ENCODE results near the gene NCOA6. TPM values are rescaled to one million over a fixed set of nuclear protein-coding genes. Genes with fewer than 3 reads are reported as not detected.
A peak's percentile ranks its signal among the peaks of the same experiment; 100 is the strongest.

The NCOA6 gene
- polyA plus RNA-seq, 2 donors, result 12.7 to 22.5 TPM

- no peaks in the 10 kb centered on the region for H3K27me3 ChIP-seq (ENCODE audit: control insufficient read depth in 1 of 2, insufficient read depth in 2 of 2, low read length in 2 of 2)
- peak overlapping the region; percentile 12 to 81 for H3K27ac ChIP-seq (ENCODE audit: low read depth in 2 of 2, low read length in 1 of 2)
- peaks cover 0 to 17% of the 10 kb centered on the region in 2 donors for H3K4me1 ChIP-seq (ENCODE audit: control insufficient read depth in 2 of 2, insufficient read depth in 2 of 2, low read length in 1 of 2)
- no peaks in the 10 kb centered on the region for H3K9me3 ChIP-seq (ENCODE audit: control insufficient read depth in 2 of 2, insufficient read depth in 1 of 2, low read depth in 1 of 2, low read length in 1 of 2)
- H3K36me3 ChIP-seq (ENCODE audit: control insufficient read depth in 2 of 2, insufficient read depth in 2 of 2, low read length in 1 of 2), result peaks cover 8 to 19% of the 10 kb centered on the region in 2 donors
- H3K4me3 ChIP-seq (ENCODE audit: low read depth in 1 of 2, low read length in 2 of 2), result no peak overlapping the region
Measured at GRCh38 chr20:34710568-34710839, 114.9 kb downstream of the NCOA6 start.

DNA sequence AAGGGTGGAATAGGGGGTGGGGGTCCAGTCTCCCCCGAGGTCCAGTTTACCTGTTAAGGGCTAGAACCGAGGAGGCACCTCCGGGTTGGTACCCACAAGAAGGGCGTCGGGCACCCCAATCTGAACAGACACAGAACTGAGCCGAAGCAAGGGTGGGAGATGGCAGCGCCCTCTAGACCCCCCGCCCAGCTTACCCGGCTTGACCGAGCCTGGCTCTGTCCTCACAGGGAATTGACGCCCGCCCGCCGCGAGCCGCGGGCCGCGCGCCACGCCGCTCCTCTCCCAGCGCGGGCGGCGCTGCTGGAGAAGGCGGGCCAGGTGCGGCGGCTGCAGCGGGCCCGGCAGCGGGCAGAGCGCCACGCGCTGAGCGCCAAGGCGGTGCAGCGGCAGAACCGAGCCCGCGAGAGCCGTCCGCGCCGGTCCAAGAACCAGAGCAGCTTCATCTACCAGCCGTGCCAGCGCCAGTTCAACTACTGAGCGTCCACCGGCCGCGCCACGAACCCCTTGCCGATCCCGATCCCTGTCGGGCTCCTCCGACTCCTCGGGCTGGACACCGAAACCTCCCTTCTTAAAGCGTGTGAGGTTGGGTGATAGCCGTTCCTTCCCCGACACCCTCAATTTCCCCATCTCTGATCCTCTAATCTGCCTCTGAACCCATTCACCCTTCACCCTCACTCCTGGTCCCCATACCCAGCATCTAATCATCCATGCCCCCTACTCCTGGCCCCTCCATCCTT is 115.5 kb downstream of the NCOA6 start:
- Histone ChIP-seq H3K9me3 (ENCODE audit: control insufficient read depth in 2 of 2, insufficient read depth in 1 of 2, low read depth in 1 of 2, low read length in 1 of 2) (no peaks in the 10 kb centered on the region), H3K4me1 (ENCODE audit: control insufficient read depth in 2 of 2, insufficient read depth in 2 of 2, low read length in 1 of 2) (peaks cover 0 to 17% of the 10 kb centered on the region in 2 donors), H3K27me3 (ENCODE audit: control insufficient read depth in 1 of 2, insufficient read depth in 2 of 2, low read length in 2 of 2) (no peaks in the 10 kb centered on the region), H3K36me3 (ENCODE audit: control insufficient read depth in 2 of 2, insufficient read depth in 2 of 2, low read length in 1 of 2) (peaks cover 3 to 19% of the 10 kb centered on the region in 2 donors), H3K4me3 (ENCODE audit: low read depth in 1 of 2, low read length in 2 of 2) (peak overlapping the region; percentile 54 to 65), H3K27ac (ENCODE audit: low read depth in 2 of 2, low read length in 1 of 2) (peak overlapping the region; percentile 81 to 86)
- WGBS, 2 donors, result 3 to 5% methylated on average over 48 to 61 of the region's 61 CpGs

DNA sequence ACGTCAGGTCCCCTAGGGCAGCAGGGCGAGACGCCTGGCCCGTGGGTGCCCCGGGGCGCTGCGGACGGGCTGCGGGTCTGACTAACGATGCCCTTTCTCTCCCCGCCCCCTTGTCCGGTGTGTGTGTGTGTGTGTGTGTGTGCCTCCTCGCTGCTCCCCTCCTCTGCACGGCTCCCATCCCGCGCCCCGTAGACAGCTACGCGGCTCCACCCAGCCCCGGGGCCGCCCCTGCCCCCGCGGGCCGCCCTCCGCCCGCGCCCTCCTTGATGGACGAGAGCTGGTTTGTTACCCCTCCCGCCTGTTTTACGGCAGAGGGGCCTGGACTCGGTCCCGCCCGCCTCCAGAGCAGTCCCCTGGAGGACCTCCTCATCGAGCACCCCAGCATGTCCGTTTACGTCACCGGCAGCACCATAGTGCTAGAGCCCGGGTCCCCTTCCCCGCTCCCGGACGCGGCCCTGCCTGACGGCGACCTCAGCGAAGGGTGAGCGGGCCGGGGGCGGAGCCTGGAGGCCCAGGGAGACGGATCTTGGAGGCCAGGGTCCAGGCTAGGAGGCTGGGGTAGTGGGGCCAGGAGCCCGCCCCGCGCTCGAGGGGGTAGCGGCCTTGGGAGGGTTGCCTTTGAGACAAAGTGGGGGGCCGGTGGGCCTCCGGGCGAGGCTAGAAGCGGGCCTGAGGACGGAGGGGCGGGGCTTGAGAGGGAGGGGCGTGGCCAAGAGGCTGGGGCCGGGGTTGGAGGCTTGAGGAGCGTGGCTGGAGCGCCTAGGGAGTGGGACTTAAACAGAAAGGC is 116.2 kb downstream of the NCOA6 start:
- peaks cover 0 to 17% of the 10 kb centered on the region in 2 donors for H3K4me1 ChIP-seq (ENCODE audit: control insufficient read depth in 2 of 2, insufficient read depth in 2 of 2, low read length in 1 of 2)

DNA sequence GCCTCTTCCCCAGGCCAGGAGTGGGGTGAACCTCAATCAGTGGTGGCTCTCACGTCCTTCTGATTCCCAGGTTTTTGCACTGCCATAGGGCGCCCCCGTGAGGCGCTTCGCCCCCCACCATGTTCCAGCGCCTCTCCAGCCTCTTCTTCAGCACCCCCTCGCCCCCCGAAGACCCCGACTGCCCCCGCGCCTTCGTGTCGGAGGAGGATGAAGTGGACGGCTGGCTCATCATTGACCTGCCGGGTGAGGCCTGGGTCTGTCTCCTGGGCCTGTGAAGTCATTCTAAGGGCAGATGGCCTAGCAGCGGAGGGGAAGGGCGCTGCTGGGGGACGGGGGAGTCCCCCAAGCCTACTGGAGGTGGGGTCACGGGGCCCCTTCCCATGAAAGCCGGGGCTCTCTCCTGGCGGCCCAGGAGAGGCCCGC is 116.8 kb downstream of the NCOA6 start:
- Histone ChIP-seq H3K4me3 (ENCODE audit: low read depth in 1 of 2, low read length in 2 of 2) (peak overlapping the region; percentile 54 to 65), H3K27ac (ENCODE audit: low read depth in 2 of 2, low read length in 1 of 2) (peak overlapping the region; percentile 81 to 86), H3K36me3 (ENCODE audit: control insufficient read depth in 2 of 2, insufficient read depth in 2 of 2, low read length in 1 of 2) (peaks cover 0 to 12% of the 10 kb centered on the region in 2 donors), H3K9me3 (ENCODE audit: control insufficient read depth in 2 of 2, insufficient read depth in 1 of 2, low read depth in 1 of 2, low read length in 1 of 2) (no peaks in the 10 kb centered on the region), H3K4me1 (ENCODE audit: control insufficient read depth in 2 of 2, insufficient read depth in 2 of 2, low read length in 1 of 2) (peaks cover 0 to 17% of the 10 kb centered on the region in 2 donors), H3K27me3 (ENCODE audit: control insufficient read depth in 1 of 2, insufficient read depth in 2 of 2, low read length in 2 of 2) (no peaks in the 10 kb centered on the region)
- WGBS, 2 donors, result 5 to 9% methylated on average over 21 to 22 of the region's 22 CpGs

More for the DNA sequence above, 116.2 kb downstream of the NCOA6 start:
- Histone ChIP-seq H3K4me3 (ENCODE audit: low read depth in 1 of 2, low read length in 2 of 2) (peak overlapping the region; percentile 54 to 65), H3K27me3 (ENCODE audit: control insufficient read depth in 1 of 2, insufficient read depth in 2 of 2, low read length in 2 of 2) (no peaks in the 10 kb centered on the region), H3K27ac (ENCODE audit: low read depth in 2 of 2, low read length in 1 of 2) (peak overlapping the region; percentile 81 to 86), H3K36me3 (ENCODE audit: control insufficient read depth in 2 of 2, insufficient read depth in 2 of 2, low read length in 1 of 2) (peaks cover under 1 to 16% of the 10 kb centered on the region in 2 donors), H3K9me3 (ENCODE audit: control insufficient read depth in 2 of 2, insufficient read depth in 1 of 2, low read depth in 1 of 2, low read length in 1 of 2) (no peaks in the 10 kb centered on the region)
- whole genome bisulfite sequencing, 2 donors, result 1% methylated on average over 50 to 64 of the region's 64 CpGs

GRCh38 chr20:34706912-34707784 is 118.3 kb downstream of the NCOA6 start:
- no peaks in the 10 kb centered on the region for H3K27me3 ChIP-seq (ENCODE audit: control insufficient read depth in 1 of 2, insufficient read depth in 2 of 2, low read length in 2 of 2)
- H3K9me3 ChIP-seq (ENCODE audit: control insufficient read depth in 2 of 2, insufficient read depth in 1 of 2, low read depth in 1 of 2, low read length in 1 of 2), result no peaks in the 10 kb centered on the region
- H3K36me3 ChIP-seq (ENCODE audit: control insufficient read depth in 2 of 2, insufficient read depth in 2 of 2, low read length in 1 of 2), result peaks cover 0 to 8% of the 10 kb centered on the region in 2 donors
- peaks cover 0 to 17% of the 10 kb centered on the region in 2 donors for H3K4me1 ChIP-seq (ENCODE audit: control insufficient read depth in 2 of 2, insufficient read depth in 2 of 2, low read length in 1 of 2)
- no peak overlapping the region for H3K27ac ChIP-seq (ENCODE audit: low read depth in 2 of 2, low read length in 1 of 2)
- WGBS, 2 donors, result 49 to 78% methylated on average over 3 of the region's 3 CpGs
- H3K4me3 ChIP-seq (ENCODE audit: low read depth in 1 of 2, low read length in 2 of 2), result peak overlapping the region in 1 of 2 donors; percentile 12

DNA sequence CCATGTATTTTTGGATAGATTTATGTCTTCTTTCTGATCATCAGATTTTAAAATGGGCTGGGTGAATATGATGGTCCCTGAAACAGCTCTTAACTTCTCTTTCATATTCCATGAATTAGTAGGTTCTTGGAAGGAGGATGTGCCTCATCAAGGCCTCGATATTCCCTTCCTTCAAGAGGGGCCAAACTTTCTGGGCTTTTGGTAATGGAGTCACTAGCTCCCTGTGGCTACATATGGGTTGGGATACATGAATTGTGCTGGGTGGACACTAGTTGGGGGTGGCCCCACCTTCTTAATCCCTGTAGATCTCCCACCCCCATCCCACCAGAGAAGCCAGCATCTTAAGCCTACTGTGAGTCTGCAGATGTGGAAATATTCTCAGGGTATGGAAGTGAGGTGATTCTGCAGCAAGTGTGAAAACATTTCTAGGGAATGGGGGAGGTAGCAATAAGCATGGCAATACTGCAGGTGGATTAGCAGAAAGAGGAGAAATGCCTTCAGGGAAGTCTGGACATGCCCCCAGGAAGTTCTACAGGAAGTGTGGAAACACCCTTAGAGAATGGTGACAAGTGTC is 119.1 kb downstream of the NCOA6 start:
- 90 to 100% methylated on average over 1 of the region's 1 CpG for WGBS, 2 donors
- Histone ChIP-seq H3K4me1 (ENCODE audit: control insufficient read depth in 2 of 2, insufficient read depth in 2 of 2, low read length in 1 of 2) (peaks cover 0 to 17% of the 10 kb centered on the region in 2 donors), H3K36me3 (ENCODE audit: control insufficient read depth in 2 of 2, insufficient read depth in 2 of 2, low read length in 1 of 2) (peaks cover 0 to 8% of the 10 kb centered on the region in 2 donors), H3K27me3 (ENCODE audit: control insufficient read depth in 1 of 2, insufficient read depth in 2 of 2, low read length in 2 of 2) (no peaks in the 10 kb centered on the region), H3K4me3 (ENCODE audit: low read depth in 1 of 2, low read length in 2 of 2) (peak overlapping the region; percentile 12 to 83), H3K27ac (ENCODE audit: low read depth in 2 of 2, low read length in 1 of 2) (peak overlapping the region; percentile 8 to 99), H3K9me3 (ENCODE audit: control insufficient read depth in 2 of 2, insufficient read depth in 1 of 2, low read depth in 1 of 2, low read length in 1 of 2) (no peaks in the 10 kb centered on the region)

DNA sequence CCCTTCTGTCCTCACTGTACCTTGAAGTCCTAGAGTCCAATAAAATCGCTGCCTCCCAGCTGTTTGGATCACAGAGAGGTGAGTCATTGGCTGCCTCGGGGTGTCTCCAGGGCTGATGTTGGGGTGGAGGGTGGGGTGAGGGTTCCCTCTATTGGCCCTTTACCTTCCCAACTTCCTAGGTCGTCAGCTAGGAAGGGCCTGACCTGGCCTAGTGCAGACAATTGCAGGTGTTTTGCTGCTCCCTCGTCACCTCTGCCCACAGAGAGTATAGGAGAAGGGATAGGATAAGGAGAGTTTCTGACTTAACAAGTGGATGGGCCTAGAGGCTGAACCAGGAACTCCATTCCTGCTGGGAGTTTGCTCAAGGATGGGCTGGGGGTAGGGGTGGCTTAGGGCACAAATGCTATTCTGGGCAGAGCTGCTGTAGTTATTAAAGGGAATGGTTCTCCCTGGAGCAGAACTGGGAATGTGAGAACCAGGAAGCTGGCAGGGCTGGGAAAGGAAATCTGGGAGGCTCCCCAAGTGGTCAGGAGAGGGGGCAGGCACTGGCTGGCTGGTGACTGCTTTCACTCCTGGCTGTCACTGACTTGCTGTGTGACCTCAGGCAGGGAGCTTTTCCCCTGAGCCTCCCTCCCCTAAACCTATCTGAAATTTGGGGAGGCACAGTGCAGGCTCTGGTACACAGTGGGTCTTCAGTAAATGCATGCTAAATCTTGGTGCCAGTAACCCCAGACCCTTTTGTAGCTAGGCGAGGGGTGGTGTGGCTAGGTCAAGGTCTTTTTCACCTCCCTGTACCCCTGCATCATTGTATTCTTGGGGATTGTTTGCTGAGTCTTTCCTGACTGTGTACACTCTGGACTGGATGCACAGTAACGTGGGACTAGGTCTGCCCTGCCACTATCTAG is 119.8 kb downstream of the NCOA6 start:
- H3K36me3 ChIP-seq (ENCODE audit: control insufficient read depth in 2 of 2, insufficient read depth in 2 of 2, low read length in 1 of 2), result peaks cover 0 to 3% of the 10 kb centered on the region in 2 donors
- H3K4me1 ChIP-seq (ENCODE audit: control insufficient read depth in 2 of 2, insufficient read depth in 2 of 2, low read length in 1 of 2), result peaks cover 0 to 15% of the 10 kb centered on the region in 2 donors
- H3K27ac ChIP-seq (ENCODE audit: low read depth in 2 of 2, low read length in 1 of 2), result peak overlapping the region; percentile 99
- H3K27me3 ChIP-seq (ENCODE audit: control insufficient read depth in 1 of 2, insufficient read depth in 2 of 2, low read length in 2 of 2), result no peaks in the 10 kb centered on the region
- peak overlapping the region; percentile 83 for H3K4me3 ChIP-seq (ENCODE audit: low read depth in 1 of 2, low read length in 2 of 2)
- 38 to 41% methylated on average over 6 of the region's 6 CpGs for WGBS, 2 donors
- H3K9me3 ChIP-seq (ENCODE audit: control insufficient read depth in 2 of 2, insufficient read depth in 1 of 2, low read depth in 1 of 2, low read length in 1 of 2), result no peaks in the 10 kb centered on the region

- Histone ChIP-seq H3K27ac (ENCODE audit: low read depth in 2 of 2, low read length in 1 of 2) (peak overlapping the region; percentile 99), H3K9me3 (ENCODE audit: control insufficient read depth in 2 of 2, insufficient read depth in 1 of 2, low read depth in 1 of 2, low read length in 1 of 2) (no peaks in the 10 kb centered on the region), H3K27me3 (ENCODE audit: control insufficient read depth in 1 of 2, insufficient read depth in 2 of 2, low read length in 2 of 2) (no peaks in the 10 kb centered on the region), H3K4me3 (ENCODE audit: low read depth in 1 of 2, low read length in 2 of 2) (peak overlapping the region; percentile 83), H3K4me1 (ENCODE audit: control insufficient read depth in 2 of 2, insufficient read depth in 2 of 2, low read length in 1 of 2) (peaks cover 0 to 9% of the 10 kb centered on the region in 2 donors), H3K36me3 (ENCODE audit: control insufficient read depth in 2 of 2, insufficient read depth in 2 of 2, low read length in 1 of 2) (peaks cover 0 to 3% of the 10 kb centered on the region in 2 donors)
- WGBS, 2 donors, result 28 to 32% methylated on average over 5 of the region's 5 CpGs
Measured at GRCh38 chr20:34705008-34705396, 120.4 kb downstream of the NCOA6 start.

Measured in esophagus (tissue), 2 donors.